Esophagus muscularis mucosa (tissue), 4 donors: ENCODE measurements around the gene BBLN.

Experiments
- CTCF ChIP-seq, 3 experiments: fragments of 200-600 bp in 2 of 3; fragments of 450-650 bp in 1 of 3; sonication (generic) in 2 of 3; IDR thresholded peaks; one replicate each; pipeline ENCODE4 v1.5.1; 2017 to 2019; ENCODE audit warnings: antibody characterized with exemption in 3 of 3, mild to moderate bottlenecking in 2 of 3, moderate library complexity in 1 of 3
- EP300 ChIP-seq: sonication (generic); formaldehyde crosslinking; IDR thresholded peaks from one replicate; pipeline ENCODE4 v1.6.1; 2017; ENCODE audit warnings: antibody characterized with exemption
- POLR2A ChIP-seq: fragments of 450-650 bp; IDR thresholded peaks from one replicate; pipeline ENCODE4 v1.6.1; 2017; ENCODE audit warnings: antibody characterized with exemption, moderate library complexity, mild to moderate bottlenecking, low read depth
- POLR2AphosphoS5 ChIP-seq, 2 donors: sonication (generic); formaldehyde crosslinking; IDR thresholded peaks; one replicate each; pipeline ENCODE4 v1.6.1; 2017; ENCODE audit warnings: antibody characterized with exemption in 2 of 2

GRCh38 chr9:128164307-128164885 lies 4.3 kb downstream of the BBLN start:
- TF ChIP-seq CTCF (IDR thresholded peaks at IDR 0.05): no peak
- no peak for TF ChIP-seq POLR2A
- TF ChIP-seq POLR2AphosphoS5 (IDR thresholded peaks at IDR 0.05): no peak
- no peak for TF ChIP-seq EP300
